Mesothelial cell of epicardium (in vitro differentiated cells): ENCODE measurements around the gene KCTD4. TPM values are rescaled to one million over a fixed set of nuclear protein-coding genes. Genes with fewer than 3 reads are reported as not detected.
A peak's percentile ranks its signal among the peaks of the same experiment; 100 is the strongest.

ENCODE experiments used
- DNase-seq, 2 experiments: peaks; one replicate each; pipeline ENCODE4 v3.0.0; 2021; ENCODE audit warnings: low spot score in 2 of 2; ENCODE audit not compliant: unreplicated experiment in 2 of 2
- H3K27ac Mint-ChIP-seq: 2 replicates; pipeline ENCODE4 v1.8.0; 2021; ENCODE audit warnings: mixed read lengths
- H3K27me3 Mint-ChIP-seq: 2 replicates; pipeline ENCODE4 v1.8.0; 2021; ENCODE audit warnings: low read depth, mixed read lengths
- H3K36me3 Mint-ChIP-seq: 2 replicates; pipeline ENCODE4 v1.8.0; 2021; ENCODE audit warnings: mixed read lengths
- H3K4me1 Mint-ChIP-seq: 2 replicates; pipeline ENCODE4 v1.8.0; 2021; ENCODE audit warnings: mixed read lengths
- H3K4me3 Mint-ChIP-seq: 2 replicates; pipeline ENCODE4 v1.8.0; 2021; ENCODE audit warnings: mild to moderate bottlenecking, moderate library complexity, mixed read lengths
- H3K9me3 Mint-ChIP-seq: 2 replicates; pipeline ENCODE4 v1.8.0; 2021; ENCODE audit warnings: mixed read lengths
- total RNA-seq: library from RNA; stranded (reverse); gene quantifications from 3 replicates; pipeline ENCODE4 v1.2.1, GENCODE V29; 2021
- TF ChIP-seq, protein P1 (sequence below): fragments of 200-600 bp; sonication (generic); IDR thresholded peaks from one replicate; pipeline ENCODE4 v1.5.0; 2021; ENCODE audit warnings: antibody characterized with exemption; ENCODE audit not compliant: unreplicated experiment

The KCTD4 gene
- total RNA-seq, 1 donor from 2014 or later, result not detected

DNA sequence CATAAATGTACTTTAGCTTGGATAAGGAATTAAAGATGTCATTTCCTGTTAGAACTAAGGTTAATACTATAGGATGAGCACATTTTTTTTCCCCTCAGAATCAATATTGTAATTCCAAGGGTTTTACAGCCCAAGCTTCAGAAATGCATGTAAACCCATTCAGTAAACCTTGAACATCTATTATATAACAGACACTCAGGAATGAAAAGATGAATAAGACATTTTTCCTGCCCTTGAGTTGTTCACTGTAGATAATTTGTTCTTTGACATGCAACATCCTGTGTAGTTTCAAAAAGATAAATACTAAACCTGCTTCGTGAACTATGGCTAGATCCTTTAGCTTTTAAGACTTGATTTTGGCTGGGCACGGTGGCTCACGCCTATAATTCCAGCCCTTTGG lies 21.7 kb upstream of the KCTD4 start:
- no peak overlapping the region for H3K27ac Mint-ChIP-seq
- no peaks in the 10 kb centered on the region for H3K27me3 Mint-ChIP-seq
- TF ChIP-seq, protein P1, sequence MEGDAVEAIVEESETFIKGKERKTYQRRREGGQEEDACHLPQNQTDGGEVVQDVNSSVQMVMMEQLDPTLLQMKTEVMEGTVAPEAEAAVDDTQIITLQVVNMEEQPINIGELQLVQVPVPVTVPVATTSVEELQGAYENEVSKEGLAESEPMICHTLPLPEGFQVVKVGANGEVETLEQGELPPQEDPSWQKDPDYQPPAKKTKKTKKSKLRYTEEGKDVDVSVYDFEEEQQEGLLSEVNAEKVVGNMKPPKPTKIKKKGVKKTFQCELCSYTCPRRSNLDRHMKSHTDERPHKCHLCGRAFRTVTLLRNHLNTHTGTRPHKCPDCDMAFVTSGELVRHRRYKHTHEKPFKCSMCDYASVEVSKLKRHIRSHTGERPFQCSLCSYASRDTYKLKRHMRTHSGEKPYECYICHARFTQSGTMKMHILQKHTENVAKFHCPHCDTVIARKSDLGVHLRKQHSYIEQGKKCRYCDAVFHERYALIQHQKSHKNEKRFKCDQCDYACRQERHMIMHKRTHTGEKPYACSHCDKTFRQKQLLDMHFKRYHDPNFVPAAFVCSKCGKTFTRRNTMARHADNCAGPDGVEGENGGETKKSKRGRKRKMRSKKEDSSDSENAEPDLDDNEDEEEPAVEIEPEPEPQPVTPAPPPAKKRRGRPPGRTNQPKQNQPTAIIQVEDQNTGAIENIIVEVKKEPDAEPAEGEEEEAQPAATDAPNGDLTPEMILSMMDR, result no peak
- H3K4me3 Mint-ChIP-seq, result no peak overlapping the region
- DNase-seq, result no peak
- peaks cover 14% of the 10 kb centered on the region for H3K4me1 Mint-ChIP-seq
- H3K9me3 Mint-ChIP-seq, result no peaks in the 10 kb centered on the region
- H3K36me3 Mint-ChIP-seq, result peaks cover 1% of the 10 kb centered on the region

DNA sequence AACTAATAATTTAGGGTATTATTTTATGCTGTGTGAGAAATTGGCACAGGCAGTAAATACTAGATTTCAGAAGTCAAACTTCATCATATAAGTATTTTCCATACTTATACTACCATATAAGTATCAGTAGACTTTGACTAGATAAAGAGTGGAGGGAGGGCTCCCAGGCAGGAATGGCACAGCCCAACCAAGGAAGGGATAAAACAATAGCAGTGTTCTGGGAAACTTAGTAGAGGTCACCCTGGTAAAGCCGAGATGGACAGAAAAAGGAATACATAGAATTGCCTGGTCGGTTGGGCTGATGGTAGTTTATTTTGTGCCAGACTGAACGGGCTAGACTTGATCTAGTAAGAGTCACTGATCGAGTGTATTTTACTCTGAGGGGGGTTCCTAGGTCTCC lies 19.6 kb upstream of the KCTD4 start:
- no peak for DNase-seq
- H3K27ac Mint-ChIP-seq, result no peak overlapping the region
- no peaks in the 10 kb centered on the region for H3K27me3 Mint-ChIP-seq
- peaks cover 14% of the 10 kb centered on the region for H3K4me1 Mint-ChIP-seq
- H3K36me3 Mint-ChIP-seq, result peaks cover 10% of the 10 kb centered on the region
- H3K4me3 Mint-ChIP-seq, result no peak overlapping the region
- TF ChIP-seq, protein P1, result no peak
- no peaks in the 10 kb centered on the region for H3K9me3 Mint-ChIP-seq

DNA sequence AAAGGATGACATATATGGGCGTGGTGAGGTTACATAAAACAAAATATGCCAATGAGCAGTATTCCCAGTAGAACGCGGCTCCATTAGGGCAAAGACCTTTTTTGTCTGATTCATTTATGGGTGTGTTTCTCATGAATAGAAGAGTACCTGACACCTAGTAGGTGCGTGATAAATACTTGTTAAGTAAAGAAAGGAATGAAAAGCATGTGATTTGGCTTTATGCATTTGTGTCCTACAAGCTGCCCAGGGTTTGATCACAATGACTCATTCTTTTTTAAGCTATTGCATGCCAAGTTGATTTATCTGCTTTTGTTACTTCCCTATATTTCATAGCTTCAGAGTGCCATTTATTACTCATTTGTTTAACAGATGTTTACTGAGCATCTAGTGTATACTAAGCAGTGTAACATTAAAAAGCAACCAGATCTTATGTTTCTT lies 19.1 kb upstream of the KCTD4 start:
- TF ChIP-seq, protein P1, result no peak
- H3K4me1 Mint-ChIP-seq, result peaks cover 14% of the 10 kb centered on the region
- H3K27me3 Mint-ChIP-seq, result no peaks in the 10 kb centered on the region
- no peak overlapping the region for H3K27ac Mint-ChIP-seq
- DNase-seq, result no peak
- H3K36me3 Mint-ChIP-seq, result peaks cover 10% of the 10 kb centered on the region
- no peak overlapping the region for H3K4me3 Mint-ChIP-seq
- no peaks in the 10 kb centered on the region for H3K9me3 Mint-ChIP-seq

DNA sequence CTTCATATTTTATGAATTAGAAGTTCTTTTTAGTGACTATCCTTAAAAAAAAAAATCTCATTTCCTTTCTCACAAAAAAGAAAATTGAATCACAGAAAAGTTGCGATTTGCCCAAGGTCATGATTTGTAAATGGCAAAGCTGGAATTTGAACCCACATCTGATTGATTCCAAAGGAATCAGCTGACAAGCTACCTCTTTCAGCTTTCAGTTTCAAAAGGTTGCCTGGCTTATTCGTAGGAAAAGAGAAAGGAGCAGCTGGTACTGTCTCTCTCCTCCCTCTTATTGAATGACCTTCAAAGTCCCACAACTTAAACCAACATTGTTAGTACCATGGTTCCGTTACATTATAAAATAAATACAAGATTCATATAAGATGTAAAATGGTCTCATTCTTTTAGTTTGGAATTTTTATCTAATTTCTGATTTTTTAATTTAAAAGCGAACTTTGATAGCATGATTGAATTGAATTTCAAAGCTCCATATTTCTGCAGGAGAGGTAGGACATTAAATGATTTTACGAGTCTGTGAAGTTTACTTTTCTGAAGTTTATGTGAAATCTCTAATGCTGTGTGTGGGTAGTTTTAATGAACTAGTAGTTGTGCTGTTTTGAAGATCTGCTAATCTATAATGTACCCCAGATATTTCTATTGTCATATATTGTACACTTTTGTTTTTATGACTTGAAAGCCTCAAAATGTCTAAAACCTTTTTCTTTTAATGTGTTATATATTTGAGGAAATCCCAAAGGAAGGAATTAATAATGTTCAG lies 18.5 kb upstream of the KCTD4 start:
- no peak for DNase-seq
- H3K36me3 Mint-ChIP-seq, result peaks cover 10% of the 10 kb centered on the region
- TF ChIP-seq, protein P1, result no peak
- no peaks in the 10 kb centered on the region for H3K9me3 Mint-ChIP-seq
- no peaks in the 10 kb centered on the region for H3K27me3 Mint-ChIP-seq
- no peak overlapping the region for H3K27ac Mint-ChIP-seq
- H3K4me3 Mint-ChIP-seq, result no peak overlapping the region
- peaks cover 14% of the 10 kb centered on the region for H3K4me1 Mint-ChIP-seq

DNA sequence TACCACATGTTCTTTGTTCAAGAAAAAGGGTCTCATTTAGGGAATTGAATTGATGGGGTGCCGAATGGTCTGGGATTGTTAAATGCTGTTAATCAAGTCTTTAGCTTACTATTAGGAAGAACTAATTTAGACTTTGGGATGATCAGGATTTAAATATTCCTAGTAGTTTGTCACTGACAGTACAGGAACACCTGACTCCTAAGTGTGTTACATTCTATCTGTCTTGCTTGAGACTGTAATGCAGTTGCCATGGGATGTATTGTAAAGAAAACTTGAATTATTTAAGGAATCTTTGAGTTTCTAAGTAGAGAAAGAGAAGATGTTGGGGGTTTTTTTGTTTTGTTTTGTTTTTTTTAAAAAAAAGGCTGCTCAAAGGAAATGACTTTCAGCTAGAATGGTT lies 17.8 kb upstream of the KCTD4 start:
- no peak overlapping the region for H3K4me3 Mint-ChIP-seq
- peaks cover 10% of the 10 kb centered on the region for H3K36me3 Mint-ChIP-seq
- no peaks in the 10 kb centered on the region for H3K27me3 Mint-ChIP-seq
- H3K27ac Mint-ChIP-seq, result peak overlapping the region; percentile 48
- DNase-seq, result no peak
- H3K9me3 Mint-ChIP-seq, result no peaks in the 10 kb centered on the region
- TF ChIP-seq, protein P1, result no peak
- peaks cover 14% of the 10 kb centered on the region for H3K4me1 Mint-ChIP-seq
